ENCODE data around the gene NME2.

The NME2 gene

GRCh38 chr17:51203838-51204237, 37.6 kb downstream of the NME2 start:
- DNase-seq (ENCODE audit: low spot score): no peak

GRCh38 chr17:51214920-51215319, 48.7 kb downstream of the NME2 start:
- DNase-seq (ENCODE audit: low spot score): no peak

GRCh38 chr17:51217946-51218345, 51.7 kb downstream of the NME2 start:
- DNase-seq (ENCODE audit: low spot score): no peak

GRCh38 chr17:51221322-51221721, 55.1 kb downstream of the NME2 start:
- no peak for DNase-seq (ENCODE audit: low spot score)
